Measurements from ENCODE around the gene EP300. TPM values are rescaled to one million over a fixed set of nuclear protein-coding genes. Genes with fewer than 3 reads are reported as not detected.
"Not testable (repeated sequence)": the region's sequence is repeated elsewhere in the genome, so short reads cannot be mapped to it uniquely, and the experiment has no call there.

Gene EP300
- total and polyA plus RNA-seq, 11 donors = 11.4 to 58.0 (median 34.7) TPM

DNA sequence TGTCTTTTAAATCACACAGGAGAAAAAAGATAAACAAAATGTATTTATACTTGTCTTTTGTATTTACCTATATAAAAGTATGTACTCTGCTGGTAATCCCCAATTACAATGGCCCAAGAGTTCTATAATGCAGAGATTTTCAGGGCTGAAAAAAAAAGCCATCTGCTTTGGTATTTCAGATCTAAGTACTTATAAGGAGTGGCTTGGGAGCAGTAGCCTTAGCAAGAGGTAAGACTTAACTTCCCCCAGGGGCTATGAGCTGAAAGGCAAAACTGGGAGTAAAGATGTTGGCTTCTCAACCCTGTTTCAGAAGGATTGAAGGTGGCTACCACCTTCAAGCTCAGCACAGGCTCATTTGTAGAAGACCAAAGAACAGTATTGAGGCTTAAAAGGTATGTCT, 35.3 kb upstream of the EP300 start:
- Histone ChIP-seq H3K36me3 (no peaks in the 10 kb centered on the region), H3K9me3 (no peaks in the 10 kb centered on the region), H3K27ac (no peak overlapping the region), H3K4me3 (no peak overlapping the region), H3K4me1 (no peaks in the 10 kb centered on the region), H3K27me3 (no peaks in the 10 kb centered on the region)
- ATAC-seq (no peak), DNase-seq (no peak)
- intact Hi-C loops (cut with DNase I) = no loop called here
- no peak for TF ChIP-seq POLR2A (IDR thresholded peaks at IDR 0.05)
- TF ChIP-seq, protein P1, sequence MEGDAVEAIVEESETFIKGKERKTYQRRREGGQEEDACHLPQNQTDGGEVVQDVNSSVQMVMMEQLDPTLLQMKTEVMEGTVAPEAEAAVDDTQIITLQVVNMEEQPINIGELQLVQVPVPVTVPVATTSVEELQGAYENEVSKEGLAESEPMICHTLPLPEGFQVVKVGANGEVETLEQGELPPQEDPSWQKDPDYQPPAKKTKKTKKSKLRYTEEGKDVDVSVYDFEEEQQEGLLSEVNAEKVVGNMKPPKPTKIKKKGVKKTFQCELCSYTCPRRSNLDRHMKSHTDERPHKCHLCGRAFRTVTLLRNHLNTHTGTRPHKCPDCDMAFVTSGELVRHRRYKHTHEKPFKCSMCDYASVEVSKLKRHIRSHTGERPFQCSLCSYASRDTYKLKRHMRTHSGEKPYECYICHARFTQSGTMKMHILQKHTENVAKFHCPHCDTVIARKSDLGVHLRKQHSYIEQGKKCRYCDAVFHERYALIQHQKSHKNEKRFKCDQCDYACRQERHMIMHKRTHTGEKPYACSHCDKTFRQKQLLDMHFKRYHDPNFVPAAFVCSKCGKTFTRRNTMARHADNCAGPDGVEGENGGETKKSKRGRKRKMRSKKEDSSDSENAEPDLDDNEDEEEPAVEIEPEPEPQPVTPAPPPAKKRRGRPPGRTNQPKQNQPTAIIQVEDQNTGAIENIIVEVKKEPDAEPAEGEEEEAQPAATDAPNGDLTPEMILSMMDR (IDR thresholded peaks at IDR 0.05) = no peak

DNA sequence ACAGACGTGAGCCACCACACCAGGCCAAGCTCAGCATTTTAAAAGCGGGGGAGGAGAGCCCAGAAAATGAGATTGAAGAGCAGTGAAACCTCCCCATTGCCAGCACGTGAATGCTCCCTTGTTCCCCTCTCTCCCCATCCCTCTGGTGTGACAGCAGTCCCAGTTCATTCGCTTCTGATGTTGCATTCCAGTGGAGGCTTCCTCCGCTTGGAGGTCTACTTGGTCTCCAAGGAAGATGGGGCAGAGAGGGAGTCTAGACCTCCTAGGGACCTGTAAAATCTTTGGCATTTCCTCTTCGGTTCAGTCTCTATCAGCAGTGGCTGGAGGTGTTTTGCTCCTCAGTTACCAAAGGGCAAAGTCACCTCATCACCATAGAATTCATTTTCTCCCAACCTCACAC, 30.2 kb upstream of the EP300 start:
- WGBS, 4 donors = 66 to 70% (median 69%) methylated on average over 6 of the region's 6 CpGs
- H3K4me1 ChIP-seq = no peaks in the 10 kb centered on the region
- no peaks in the 10 kb centered on the region for H3K27me3 ChIP-seq
- intact Hi-C loops (cut with DNase I) = no loop called here
- no peak for DNase-seq
- no peaks in the 10 kb centered on the region for H3K9me3 ChIP-seq
- H3K27ac ChIP-seq = no peak overlapping the region
- no peaks in the 10 kb centered on the region for H3K36me3 ChIP-seq
- no peak overlapping the region for H3K4me3 ChIP-seq
- ATAC-seq = no peak
- no peak for TF ChIP-seq POLR2A (IDR thresholded peaks at IDR 0.05)
- TF ChIP-seq, protein P1 (IDR thresholded peaks at IDR 0.05) = no peak

DNA sequence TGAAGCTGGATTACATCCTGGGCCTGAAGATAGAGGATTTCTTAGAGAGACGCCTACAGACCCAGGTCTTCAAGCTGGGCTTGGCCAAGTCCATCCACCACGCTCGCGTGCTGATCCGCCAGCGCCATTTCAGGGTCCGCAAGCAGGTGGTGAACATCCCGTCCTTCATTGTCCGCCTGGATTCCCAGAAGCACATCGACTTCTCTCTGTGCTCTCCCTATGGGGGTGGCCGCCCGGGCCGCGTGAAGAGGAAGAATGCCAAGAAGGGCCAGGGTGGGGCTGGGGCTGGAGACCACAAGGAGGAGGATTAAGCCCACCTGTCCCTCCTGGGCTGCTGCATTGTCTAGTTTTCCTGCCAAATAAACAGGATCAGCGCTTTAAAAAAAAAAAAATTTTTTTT, 28.1 kb upstream of the EP300 start:
- H3K36me3 ChIP-seq; H3K4me1 ChIP-seq; DNase-seq; H3K4me3 ChIP-seq; H3K27ac ChIP-seq; intact Hi-C loops (cut with DNase I); ATAC-seq; H3K9me3 ChIP-seq; H3K27me3 ChIP-seq: not testable (repeated sequence)
- 91 to 96% (median 95%) methylated on average over 15 of the region's 15 CpGs for WGBS, 4 donors

DNA sequence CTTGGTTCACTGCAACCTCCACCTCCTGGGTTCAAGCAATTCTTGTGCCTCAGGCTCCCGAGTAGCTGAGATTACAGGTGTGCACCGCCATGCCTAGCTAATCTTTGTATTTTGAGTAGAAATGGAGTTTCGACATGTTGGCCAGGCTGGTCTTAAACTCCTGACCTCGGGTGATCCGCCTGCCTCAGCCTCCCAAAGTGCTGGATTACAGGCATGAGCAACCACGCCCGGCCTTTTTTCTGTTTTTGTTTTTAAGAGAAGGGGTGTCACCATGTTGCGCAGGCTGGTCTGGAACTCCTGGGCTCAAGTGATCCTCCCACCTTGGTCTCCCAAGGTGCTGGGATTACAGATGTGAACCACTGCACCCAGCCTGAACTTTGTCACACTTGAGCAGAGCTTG, 26.1 kb upstream of the EP300 start:
- H3K9me3 ChIP-seq; H3K4me3 ChIP-seq; H3K36me3 ChIP-seq; H3K27me3 ChIP-seq; intact Hi-C loops (cut with DNase I); H3K27ac ChIP-seq; DNase-seq; ATAC-seq: not testable (repeated sequence)
- 94 to 99% (median 96%) methylated on average over 7 to 8 of the region's 8 CpGs for WGBS, 4 donors
- peaks cover 0 to 13% (median 0%) of the 10 kb centered on the region in 12 donors for H3K4me1 ChIP-seq

DNA sequence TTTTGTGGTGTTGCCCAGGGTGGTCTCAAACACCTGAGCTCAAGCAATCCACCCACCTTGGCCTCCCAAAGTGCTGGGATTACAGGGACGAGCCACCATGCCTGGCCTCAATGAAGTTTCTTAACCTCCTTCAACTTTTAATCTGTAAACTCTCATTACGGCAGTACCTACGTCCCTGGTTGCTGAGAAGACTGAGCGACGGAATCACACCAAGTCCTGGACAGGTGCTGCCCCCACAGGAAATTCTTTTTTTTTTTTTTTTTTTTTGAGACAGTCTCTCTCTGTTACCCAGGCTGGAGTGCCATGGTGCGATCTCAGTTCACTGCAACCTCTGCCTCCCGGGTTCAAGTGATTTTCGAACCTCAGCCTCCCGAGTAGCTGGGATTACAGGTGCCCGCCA, 24.4 kb upstream of the EP300 start:
- DNase-seq, H3K4me3 ChIP-seq: not testable (repeated sequence)

DNA sequence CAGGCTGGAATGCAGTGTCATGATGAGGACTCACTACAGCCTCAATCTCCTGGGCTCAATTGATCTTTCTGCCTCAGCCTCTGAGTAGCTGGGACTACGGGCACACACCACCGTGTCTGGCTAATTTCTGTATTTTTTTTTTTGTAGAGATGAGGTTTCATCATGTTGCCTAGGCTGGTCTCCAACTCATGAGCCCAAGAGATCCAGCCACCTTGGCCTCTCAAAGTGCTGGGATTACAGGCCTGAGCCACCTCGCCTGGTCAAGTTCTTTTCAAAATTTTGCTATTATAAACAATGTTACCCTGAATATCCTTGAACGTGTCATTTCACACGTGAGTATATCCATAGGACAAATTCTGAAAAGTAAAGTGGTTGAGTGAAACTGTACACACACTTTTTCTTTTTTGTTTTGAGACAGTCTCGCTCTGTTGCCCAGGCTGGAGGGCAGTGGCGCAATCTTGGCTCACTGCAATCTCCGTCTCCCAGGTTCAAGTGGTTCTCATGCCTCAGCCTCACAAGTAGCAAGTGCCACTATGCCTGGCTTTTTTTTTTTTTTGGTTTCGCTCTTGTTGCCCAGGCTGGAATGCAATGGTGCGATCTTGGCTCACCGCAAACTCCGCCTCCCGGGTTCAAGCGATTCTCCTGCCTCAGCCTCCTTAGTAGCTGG, 21.6 kb upstream of the EP300 start:
- no peak for ATAC-seq
- 84 to 90% (median 88%) methylated on average over 14 of the region's 14 CpGs for WGBS, 4 donors

More for the DNA sequence above, 24.4 kb upstream of the EP300 start:
- H3K4me1 ChIP-seq = peaks cover 0 to 13% (median 0%) of the 10 kb centered on the region in 12 donors
- H3K9me3 ChIP-seq; H3K27me3 ChIP-seq; intact Hi-C loops (cut with DNase I); ATAC-seq; H3K27ac ChIP-seq; H3K36me3 ChIP-seq: not testable (repeated sequence)
- WGBS, 4 donors = 86 to 93% (median 91%) methylated on average over 10 of the region's 10 CpGs

More for the DNA sequence above, 21.6 kb upstream of the EP300 start:
- TF ChIP-seq, protein P1 (IDR thresholded peaks at IDR 0.05) = no peak
- no peak for TF ChIP-seq POLR2A (IDR thresholded peaks at IDR 0.05)
- Histone ChIP-seq H3K27ac (no peak overlapping the region), H3K36me3 (no peaks in the 10 kb centered on the region), H3K9me3 (no peaks in the 10 kb centered on the region), H3K4me3 (no peak overlapping the region), H3K4me1 (peaks cover 0 to 13% (median 0%) of the 10 kb centered on the region in 12 donors), H3K27me3 (no peaks in the 10 kb centered on the region)
- no peak for DNase-seq
- intact Hi-C loops (cut with DNase I) = no loop called here
